ACHN (cell line): ENCODE data around the gene KIF21B.

ENCODE experiments used
- DNase-seq: peaks from one replicate; pipeline ENCODE4 v3.0.0-alpha.2; 2015
- in situ Hi-C: cut with HindIII; loops from 2 replicates; pipeline ENCODE4 v1.10.0; 2017; ENCODE audit warnings: low sequenced_read_pairs, low pct_ligation_motif_present, low pct_unique_long_range_greater_than_20kb

KIF21B gene

GRCh38 chr1:201023517-201023902 lies at the start of gene KIF21B:
Gene KIF21B (minus strand): TSS chr1:201023714. CDS start chr1:201023383, 331 bp downstream.
- in situ Hi-C loops = no loop called here
- DNase-seq = peak; percentile 70

GRCh38 chr1:201072922-201073321 lies 49.4 kb upstream of the KIF21B start:
- in situ Hi-C loops = no loop called here

GRCh38 chr1:201072149-201072548 lies 48.6 kb upstream of the KIF21B start:
- DNase-seq = no peak
- in situ Hi-C loops = no loop called here

More at GRCh38 chr1:201072922-201073321, 49.4 kb upstream of the KIF21B start:
- DNase-seq = no peak

GRCh38 chr1:201069636-201070035 lies 46.1 kb upstream of the KIF21B start:
- DNase-seq = no peak
- in situ Hi-C loops = no loop called here

- DNase-seq = no peak
- in situ Hi-C loops = no loop called here
Measured at GRCh38 chr1:201068976-201069375, 45.5 kb upstream of the KIF21B start.

GRCh38 chr1:201066986-201067385 lies 43.5 kb upstream of the KIF21B start:
- DNase-seq = no peak
- in situ Hi-C loops = no loop called here

- in situ Hi-C loops = no loop called here
- no peak for DNase-seq
Measured at GRCh38 chr1:201065686-201066085, 42.2 kb upstream of the KIF21B start.

GRCh38 chr1:201064806-201065205 lies 41.3 kb upstream of the KIF21B start:
- DNase-seq = no peak
- in situ Hi-C loops = no loop called here

- in situ Hi-C loops = no loop called here
- no peak for DNase-seq
Measured at GRCh38 chr1:201063145-201063544, 39.6 kb upstream of the KIF21B start.

GRCh38 chr1:201062511-201063091 lies 39.1 kb upstream of the KIF21B start:
- in situ Hi-C loops = no loop called here
- no peak for DNase-seq

GRCh38 chr1:201061886-201062285 lies 38.4 kb upstream of the KIF21B start:
- in situ Hi-C loops = no loop called here
- DNase-seq = no peak

- in situ Hi-C loops = no loop called here
- DNase-seq = no peak
Measured at GRCh38 chr1:201061049-201061448, 37.5 kb upstream of the KIF21B start.

- DNase-seq = no peak
- in situ Hi-C loops = no loop called here
Measured at GRCh38 chr1:201060586-201060985, 37.1 kb upstream of the KIF21B start.

GRCh38 chr1:201059871-201060555 lies 36.5 kb upstream of the KIF21B start:
- no peak for DNase-seq
- in situ Hi-C loops = no loop called here

- in situ Hi-C loops = no loop called here
- DNase-seq = no peak
Measured at GRCh38 chr1:201059401-201059800, 35.9 kb upstream of the KIF21B start.

- no peak for DNase-seq
- in situ Hi-C loops = no loop called here
Measured at GRCh38 chr1:201054091-201054543, 30.6 kb upstream of the KIF21B start.

GRCh38 chr1:201053155-201053860 lies 29.8 kb upstream of the KIF21B start:
- in situ Hi-C loops = no loop called here
- no peak for DNase-seq

GRCh38 chr1:201051399-201051798 lies 27.9 kb upstream of the KIF21B start:
- in situ Hi-C loops = no loop called here
- no peak for DNase-seq

- no peak for DNase-seq
- in situ Hi-C loops = no loop called here
Measured at GRCh38 chr1:201050515-201051277, 27.2 kb upstream of the KIF21B start.
